Keratinocyte (primary cell): ENCODE data around the gene PLA1A. TPM values are rescaled to one million over a fixed set of nuclear protein-coding genes. Genes with fewer than 3 reads are reported as not detected.
A peak's percentile ranks its signal among the peaks of the same experiment; 100 is the strongest.

Experiments used
- DNase-seq: peaks from one replicate; pipeline ENCODE4 v3.0.0-alpha.2; 2011; ENCODE audit warnings: low read depth, missing footprints, low spot score
- FAIRE-seq: peaks from 2 replicates; lab custom pipeline; 2011; peaks lifted over from hg19 to GRCh38; lab: Jason Lieb, UNC
- H2AFZ ChIP-seq: 2 replicates; pipeline ENCODE4 v1.6.0; 2012; ENCODE audit warnings: low read length, control low read depth, inconsistent platforms; ENCODE audit not compliant: control insufficient read depth
- H3K27ac ChIP-seq: 2 replicates; pipeline ENCODE4 v1.5.1; 2011; ENCODE audit warnings: low read length; ENCODE audit not compliant: control insufficient read depth, insufficient read depth
- H3K27me3 ChIP-seq: 3 replicates; pipeline ENCODE4 v1.6.0; 2011; ENCODE audit warnings: low read length; ENCODE audit not compliant: control insufficient read depth, insufficient read depth; ENCODE audit errors: extremely low read depth
- H3K36me3 ChIP-seq, 2 experiments: 2 replicates in 1 of 2; 3 replicates in 1 of 2; pipeline ENCODE4 v1.5.1; 2011; ENCODE audit warnings: low read length in 2 of 2, mild to moderate bottlenecking in 1 of 2; ENCODE audit not compliant: control insufficient read depth in 2 of 2, insufficient read depth in 2 of 2; ENCODE audit errors: extremely low read depth in 1 of 2
- H3K4me1 ChIP-seq: 3 replicates; pipeline ENCODE4 v1.5.1; 2011; ENCODE audit warnings: low read length; ENCODE audit not compliant: control insufficient read depth, insufficient read depth; ENCODE audit errors: extremely low read depth
- H3K4me2 ChIP-seq: 3 replicates; pipeline ENCODE4 v1.6.0; 2011; ENCODE audit warnings: low read depth, low read length; ENCODE audit not compliant: control insufficient read depth, insufficient read depth; ENCODE audit errors: extremely low read depth
- H3K4me3 ChIP-seq, 3 experiments: fragments of 200-600 bp in 1 of 3; sonication (generic) in 1 of 3; 2 replicates in 2 of 3; 3 replicates in 1 of 3; pipeline ENCODE4 v1.5.1; 2011 to 2016; ENCODE audit warnings: low read length in 3 of 3, mild to moderate bottlenecking in 3 of 3, control low read depth in 2 of 3, inconsistent platforms in 1 of 3, low read depth in 1 of 3, mixed read lengths in 1 of 3, mixed run types in 1 of 3, moderate library complexity in 1 of 3; ENCODE audit not compliant: control insufficient read depth in 2 of 3, insufficient read depth in 2 of 3; ENCODE audit errors: extremely low read depth in 1 of 3
- H3K79me2 ChIP-seq: 2 replicates; pipeline ENCODE4 v1.6.0; 2012; ENCODE audit warnings: low read length; ENCODE audit not compliant: control insufficient read depth, insufficient read depth
- H3K9ac ChIP-seq: 3 replicates; pipeline ENCODE4 v1.6.0; 2011; ENCODE audit warnings: low read length; ENCODE audit not compliant: control insufficient read depth, insufficient read depth; ENCODE audit errors: extremely low read depth
- H3K9me1 ChIP-seq: 3 replicates; pipeline ENCODE4 v1.6.0; 2011; ENCODE audit warnings: low read length; ENCODE audit not compliant: control insufficient read depth, insufficient read depth; ENCODE audit errors: extremely low read depth
- H3K9me3 ChIP-seq: 2 replicates; pipeline ENCODE4 v1.5.1; 2012; ENCODE audit warnings: low read depth, low read length; ENCODE audit not compliant: control insufficient read depth
- H4K20me1 ChIP-seq: 3 replicates; pipeline ENCODE4 v1.6.0; 2011; ENCODE audit warnings: low read length; ENCODE audit not compliant: control insufficient read depth, insufficient read depth; ENCODE audit errors: extremely low read depth
- EZH2 ChIP-seq: IDR thresholded peaks from one replicate; pipeline ENCODE4 v1.6.1; 2012; ENCODE audit warnings: inconsistent platforms, mild to moderate bottlenecking, low read length, moderate library complexity
- dilution Hi-C: fragments of 300-500 bp; cut with MboI; formaldehyde crosslinking; loops from one replicate; pipeline ENCODE4 v1.7.0; 2020; ENCODE audit warnings: low sequenced_read_pairs; ENCODE audit not compliant: extremely low pct_ligation_motif_present
- polyA plus RNA-seq, 5 experiments: library from polyadenylated mRNA; depleted of rRNA in 3 of 5; stranded (reverse) in 3 of 5; stranded (forward) in 1 of 5; unstranded in 1 of 5; fragments of >200 nt; gene quantifications; 1 replicate in 1 of 5; 2 replicates in 3 of 5; 3 replicates in 1 of 5; pipeline versions ENCODE4 v1.2.1 to v1.2.3, GENCODE V29; 2011 to 2012; ENCODE audit warnings: missing spikeins in 2 of 5, low read depth in 1 of 5, low replicate concordance in 1 of 5
- TF ChIP-seq, protein P1 (sequence below), 3 experiments: IDR thresholded peaks in 1 of 3; conservative IDR thresholded peaks in 1 of 3; optimal IDR thresholded peaks in 1 of 3; 2 replicates in 2 of 3; 3 replicates in 1 of 3; pipeline versions ENCODE3 to v1.5.1; 2011; ENCODE audit warnings: low read length in 3 of 3, mild to moderate bottlenecking in 3 of 3, moderate library complexity in 2 of 3, control low read depth in 1 of 3, inconsistent platforms in 1 of 3; ENCODE audit not compliant: insufficient read depth in 2 of 3; ENCODE audit errors: extremely low read depth in 1 of 3

Gene PLA1A
- polyA plus RNA-seq, 1 donor (not counting 4 experiments of a cell fraction or from before 2014, with no cell fraction given), result not detected

DNA sequence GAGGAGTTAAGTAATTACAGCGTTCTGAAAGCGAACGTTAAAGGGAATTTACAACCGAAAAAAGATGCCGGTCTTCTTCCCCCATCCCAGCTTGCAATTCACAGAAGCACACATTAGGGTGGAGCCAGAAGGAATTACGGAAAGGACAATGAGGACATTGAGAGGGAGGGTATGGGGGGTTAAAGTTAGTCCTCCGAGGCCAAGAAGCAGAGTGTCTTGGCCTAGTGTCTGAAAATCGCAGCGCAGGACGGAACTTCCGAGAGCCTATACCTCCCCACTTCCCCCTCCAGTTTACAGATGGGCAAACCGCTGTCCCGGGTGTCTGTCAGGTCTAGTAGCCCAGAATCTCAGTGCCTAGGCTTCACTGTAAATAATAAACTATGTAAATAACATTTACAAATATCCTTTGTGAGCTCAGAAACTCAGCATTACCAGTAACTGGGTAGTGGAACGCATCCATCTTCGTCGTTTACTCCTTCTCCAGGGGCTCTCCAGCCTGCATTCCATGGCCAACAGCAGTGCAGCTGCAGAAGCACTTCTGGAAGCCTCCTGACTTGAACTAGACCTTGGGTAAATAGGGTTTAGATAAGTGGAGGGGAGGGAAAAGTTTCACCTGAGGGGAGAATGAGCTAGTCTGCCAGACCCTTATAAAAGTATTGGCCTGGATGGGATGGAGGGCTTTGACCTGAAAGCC is 17.5 kb upstream of the PLA1A start:
- DNase-seq (no peak), FAIRE-seq (no peak)
- Histone ChIP-seq H3K27ac (no peak overlapping the region), H3K79me2 (no peaks in the 10 kb centered on the region), H3K4me1 (peaks cover 5% of the 10 kb centered on the region), H3K4me3 (peak overlapping the region; percentile 50 to 68 (median 67)), H3K36me3 (no peaks in the 10 kb centered on the region), H3K27me3 (no peaks in the 10 kb centered on the region), H3K9me1 (no peaks in the 10 kb centered on the region), H3K9ac (peak overlapping the region; percentile 70), H3K4me2 (peak overlapping the region; percentile 83), H3K9me3 (no peaks in the 10 kb centered on the region), H2AFZ (peak overlapping the region; percentile 90), H4K20me1 (no peaks in the 10 kb centered on the region)
- dilution Hi-C loops, result no loop called here
- no peak for TF ChIP-seq EZH2
- TF ChIP-seq, protein P1, sequence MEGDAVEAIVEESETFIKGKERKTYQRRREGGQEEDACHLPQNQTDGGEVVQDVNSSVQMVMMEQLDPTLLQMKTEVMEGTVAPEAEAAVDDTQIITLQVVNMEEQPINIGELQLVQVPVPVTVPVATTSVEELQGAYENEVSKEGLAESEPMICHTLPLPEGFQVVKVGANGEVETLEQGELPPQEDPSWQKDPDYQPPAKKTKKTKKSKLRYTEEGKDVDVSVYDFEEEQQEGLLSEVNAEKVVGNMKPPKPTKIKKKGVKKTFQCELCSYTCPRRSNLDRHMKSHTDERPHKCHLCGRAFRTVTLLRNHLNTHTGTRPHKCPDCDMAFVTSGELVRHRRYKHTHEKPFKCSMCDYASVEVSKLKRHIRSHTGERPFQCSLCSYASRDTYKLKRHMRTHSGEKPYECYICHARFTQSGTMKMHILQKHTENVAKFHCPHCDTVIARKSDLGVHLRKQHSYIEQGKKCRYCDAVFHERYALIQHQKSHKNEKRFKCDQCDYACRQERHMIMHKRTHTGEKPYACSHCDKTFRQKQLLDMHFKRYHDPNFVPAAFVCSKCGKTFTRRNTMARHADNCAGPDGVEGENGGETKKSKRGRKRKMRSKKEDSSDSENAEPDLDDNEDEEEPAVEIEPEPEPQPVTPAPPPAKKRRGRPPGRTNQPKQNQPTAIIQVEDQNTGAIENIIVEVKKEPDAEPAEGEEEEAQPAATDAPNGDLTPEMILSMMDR (optimal IDR thresholded peaks at IDR 0.05 in 1 of 3, IDR thresholded peaks at IDR 0.05 in 1 of 3, conservative IDR thresholded peaks at IDR 0.05 in 1 of 3; ENCODE audit: extremely low read depth in 1 of 3, insufficient read depth in 2 of 3, low read length in 3 of 3), result no peak

DNA sequence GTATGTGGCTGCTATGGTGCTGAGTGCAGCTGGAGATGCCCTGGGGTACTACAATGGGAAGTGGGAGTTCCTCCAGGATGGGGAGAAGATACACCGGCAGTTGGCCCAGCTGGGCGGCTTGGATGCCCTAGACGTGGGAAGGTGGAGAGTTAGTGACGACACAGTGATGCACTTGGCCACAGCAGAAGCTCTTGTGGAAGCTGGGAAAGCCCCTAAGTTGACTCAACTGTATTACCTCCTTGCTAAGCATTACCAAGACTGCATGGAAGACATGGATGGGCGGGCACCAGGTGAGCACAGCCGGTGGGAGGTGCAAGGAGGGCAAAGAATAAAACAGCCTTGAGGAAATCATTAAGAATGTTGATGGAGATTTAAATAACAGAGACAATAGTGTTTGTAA is 15.5 kb upstream of the PLA1A start:
- Histone ChIP-seq H2AFZ (no peak overlapping the region), H4K20me1 (no peaks in the 10 kb centered on the region), H3K4me3 (no peak overlapping the region), H3K4me1 (peaks cover 5% of the 10 kb centered on the region), H3K9me1 (no peaks in the 10 kb centered on the region), H3K9ac (no peak overlapping the region), H3K9me3 (no peaks in the 10 kb centered on the region), H3K4me2 (no peak overlapping the region), H3K27ac (no peak overlapping the region), H3K36me3 (no peaks in the 10 kb centered on the region), H3K27me3 (no peaks in the 10 kb centered on the region), H3K79me2 (no peaks in the 10 kb centered on the region)
- TF ChIP-seq, protein P1 (optimal IDR thresholded peaks at IDR 0.05 in 1 of 3, IDR thresholded peaks at IDR 0.05 in 1 of 3, conservative IDR thresholded peaks at IDR 0.05 in 1 of 3; ENCODE audit: extremely low read depth in 1 of 3, insufficient read depth in 2 of 3, low read length in 3 of 3), result no peak
- dilution Hi-C loops, result no loop called here
- peak; percentile 7 for DNase-seq
- no peak for FAIRE-seq
